ENCODE measurements around the gene SLC13A5.
"Not testable (repeated sequence)": the region's sequence is repeated elsewhere in the genome, so short reads cannot be mapped to it uniquely, and the experiment has no call there.

SLC13A5 gene

DNA sequence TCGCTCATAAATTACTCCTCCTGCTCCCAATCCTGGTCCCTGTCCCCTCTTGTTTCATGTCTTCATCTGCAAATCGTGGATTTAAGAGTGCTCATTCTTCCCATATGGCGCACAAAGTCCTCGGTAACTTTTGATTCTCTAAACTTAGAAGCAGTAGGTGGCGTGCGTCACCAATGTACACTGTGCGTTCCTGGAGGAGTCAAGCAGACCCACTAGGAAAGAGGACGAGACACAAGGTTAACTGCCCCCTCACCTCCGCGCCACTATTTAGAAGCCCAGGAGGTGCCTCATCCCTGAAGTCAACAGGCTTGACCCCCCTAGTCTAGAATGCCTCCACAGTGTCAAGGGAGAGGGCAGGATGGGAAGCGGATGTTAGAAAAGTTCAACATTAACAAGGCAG is 2.9 kb downstream of the SLC13A5 start:
- no peak for DNase-seq (ENCODE audit: low spot score)

DNA sequence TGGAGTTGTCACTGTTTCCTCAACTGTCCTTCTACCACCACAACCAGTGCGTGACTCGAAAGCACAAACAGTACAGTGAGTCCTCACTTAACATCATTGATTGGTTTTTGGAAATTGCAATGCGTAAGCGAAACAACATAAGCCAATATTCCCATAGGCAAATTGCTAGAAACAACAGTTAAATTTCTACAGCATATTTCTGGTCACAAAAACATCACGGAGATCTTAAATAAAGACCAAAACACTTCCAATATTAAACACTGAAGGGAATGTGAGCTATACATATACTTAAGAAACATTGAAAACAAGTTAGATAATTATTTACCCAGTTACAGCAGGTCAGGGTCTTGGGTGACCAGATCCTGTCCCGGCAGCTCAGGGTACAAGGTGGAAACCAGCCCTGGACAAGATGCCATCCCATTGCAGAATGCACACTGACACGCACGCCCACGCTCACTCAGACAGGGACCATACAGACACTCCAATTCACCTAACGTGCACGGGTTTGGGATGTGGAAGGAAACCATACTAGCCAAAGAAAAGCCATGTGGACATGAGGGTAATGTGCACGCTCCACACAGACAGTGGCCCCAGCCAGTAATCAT is 4.7 kb downstream of the SLC13A5 start:
- DNase-seq (ENCODE audit: low spot score): no peak

DNA sequence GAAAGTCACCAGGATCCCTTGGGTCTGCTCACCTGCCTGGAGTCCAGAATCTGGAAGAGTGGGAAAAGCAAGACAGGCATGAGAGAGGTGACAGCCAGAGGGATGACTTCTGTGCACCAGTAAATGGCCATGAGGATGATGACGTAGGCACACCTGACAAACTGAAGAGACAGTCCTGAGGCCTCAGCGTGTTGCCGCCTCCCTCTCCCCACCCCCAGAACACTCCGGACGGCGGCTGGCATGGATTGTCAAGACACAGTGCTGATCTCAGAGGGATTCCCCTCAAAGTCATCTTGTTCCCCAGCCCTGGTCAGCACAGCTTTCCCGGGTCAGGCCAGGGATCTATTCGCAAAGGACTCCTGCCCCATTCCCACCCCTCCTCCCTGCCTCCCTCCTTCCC is 6.2 kb downstream of the SLC13A5 start:
- DNase-seq (ENCODE audit: low spot score): no peak

DNA sequence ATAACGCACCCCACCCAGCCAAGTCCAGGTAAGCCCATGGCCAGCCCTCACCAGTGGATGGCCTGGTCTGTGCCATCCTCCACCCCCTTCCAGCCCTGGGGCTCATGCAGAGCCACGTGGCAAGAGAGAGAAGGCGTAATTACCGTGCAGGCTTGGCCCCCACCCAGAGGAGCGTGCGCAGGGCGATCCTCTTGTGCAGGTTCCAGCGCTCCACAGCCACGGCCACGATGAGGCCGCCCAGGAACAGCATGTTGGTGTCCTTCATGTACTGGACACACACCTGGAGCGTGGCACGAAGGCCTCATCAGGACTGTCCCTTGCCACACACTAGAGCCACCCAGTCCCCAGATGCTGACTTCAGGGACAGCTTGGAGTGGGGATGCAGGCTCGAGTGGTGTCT is 6.7 kb downstream of the SLC13A5 start:
- no peak for DNase-seq (ENCODE audit: low spot score)

DNA sequence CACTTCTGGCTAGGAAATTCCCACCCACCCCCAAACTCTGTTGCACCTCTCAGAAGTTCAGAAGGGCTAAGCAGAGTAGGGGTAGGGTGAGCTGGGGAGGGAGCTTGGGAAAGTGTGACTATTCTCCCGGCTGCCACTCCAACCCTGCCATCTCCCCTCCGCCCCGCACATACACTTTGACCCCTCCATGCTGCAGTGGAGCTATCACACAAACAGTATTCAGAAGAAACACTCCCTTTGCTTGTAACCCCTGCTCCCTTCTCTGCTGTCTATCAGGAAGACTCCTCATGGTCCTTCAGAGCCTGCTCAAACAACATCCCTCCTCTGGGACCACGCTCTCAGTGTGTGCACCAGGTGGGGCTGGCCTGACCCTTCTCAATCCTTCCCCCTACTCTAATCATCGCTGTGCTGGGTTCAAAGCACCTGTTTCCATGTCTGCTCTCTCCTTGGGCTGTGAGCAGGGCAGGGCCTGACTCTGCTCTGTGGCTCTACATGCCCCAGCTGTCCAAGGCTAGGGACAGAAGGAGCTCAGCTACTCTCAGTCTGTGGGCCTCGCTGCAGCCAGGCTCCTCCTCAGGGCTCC is 8.6 kb downstream of the SLC13A5 start:
- no peak for DNase-seq (ENCODE audit: low spot score)

DNA sequence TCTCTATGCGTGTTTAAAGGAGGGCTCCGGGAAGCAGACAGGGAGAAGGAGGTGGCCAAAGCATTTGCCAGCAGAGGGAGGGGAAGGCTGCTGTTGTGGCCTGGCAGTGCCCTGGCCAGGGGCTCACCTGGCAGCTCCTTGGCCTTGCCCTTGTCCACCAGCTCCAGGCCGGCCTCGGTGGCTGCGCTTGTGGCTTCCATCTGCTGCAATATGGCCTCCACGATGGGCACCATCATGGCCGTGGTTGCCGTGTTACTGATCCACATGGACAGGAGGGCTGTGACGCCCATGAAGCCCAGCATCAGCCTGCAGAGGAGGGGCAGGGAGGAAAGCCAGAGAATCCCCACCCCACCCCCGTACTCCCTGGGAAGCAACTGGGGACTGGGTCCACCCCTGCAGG is 9.4 kb downstream of the SLC13A5 start:
- DNase-seq (ENCODE audit: low spot score): no peak

DNA sequence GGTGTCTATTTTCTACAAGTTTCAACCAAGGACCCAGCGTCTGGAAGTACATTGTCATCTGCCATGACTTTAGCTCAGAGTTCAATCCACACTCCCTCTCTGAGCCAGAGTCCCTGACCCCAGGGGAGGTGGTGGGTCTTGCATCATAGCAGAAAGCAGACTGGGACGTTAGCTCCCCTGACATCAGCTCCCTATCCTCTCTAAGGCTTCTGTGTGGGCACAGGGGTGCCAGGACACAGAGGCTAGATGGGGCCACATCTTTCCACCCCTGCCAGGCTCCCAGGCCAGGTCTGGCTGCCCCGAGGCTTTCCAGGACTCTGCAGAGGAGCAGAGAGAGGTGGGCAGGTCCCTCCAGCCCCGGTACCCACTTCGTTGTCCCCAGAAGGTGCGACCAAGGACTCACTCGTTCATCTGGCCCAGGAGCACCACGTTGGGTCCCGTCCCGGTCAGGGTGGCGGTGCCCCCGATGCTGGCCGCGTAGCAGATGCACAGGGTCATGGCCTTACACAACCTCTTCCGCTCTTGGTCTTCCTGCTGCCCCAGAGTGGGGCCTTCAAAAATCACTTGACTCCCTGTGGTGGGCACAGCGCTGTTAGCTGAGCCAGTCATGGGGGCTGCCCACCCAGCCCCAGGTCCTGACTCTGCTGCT is 10.5 kb downstream of the SLC13A5 start:
- no peak for DNase-seq (ENCODE audit: low spot score)

DNA sequence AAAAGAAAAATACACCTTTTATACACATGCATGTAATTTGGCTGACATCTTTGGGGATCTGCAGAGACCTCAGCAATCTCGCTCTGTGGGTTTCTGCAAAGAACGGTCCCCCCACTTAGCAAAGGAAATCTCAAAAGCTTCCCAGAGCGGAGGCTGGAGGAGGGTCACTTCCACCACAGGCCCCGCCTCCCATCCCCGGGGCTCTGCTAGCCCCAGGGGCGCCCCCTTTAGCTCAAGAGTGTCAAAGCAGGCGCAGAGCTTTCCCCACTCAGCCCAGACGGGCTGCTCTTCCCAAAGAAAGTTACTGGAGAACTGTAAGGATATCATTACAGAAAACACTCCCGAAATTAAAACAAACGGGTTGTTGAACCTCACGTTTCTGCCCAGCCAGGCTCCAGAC is 11.4 kb downstream of the SLC13A5 start:
- DNase-seq (ENCODE audit: low spot score): peak; percentile 77

DNA sequence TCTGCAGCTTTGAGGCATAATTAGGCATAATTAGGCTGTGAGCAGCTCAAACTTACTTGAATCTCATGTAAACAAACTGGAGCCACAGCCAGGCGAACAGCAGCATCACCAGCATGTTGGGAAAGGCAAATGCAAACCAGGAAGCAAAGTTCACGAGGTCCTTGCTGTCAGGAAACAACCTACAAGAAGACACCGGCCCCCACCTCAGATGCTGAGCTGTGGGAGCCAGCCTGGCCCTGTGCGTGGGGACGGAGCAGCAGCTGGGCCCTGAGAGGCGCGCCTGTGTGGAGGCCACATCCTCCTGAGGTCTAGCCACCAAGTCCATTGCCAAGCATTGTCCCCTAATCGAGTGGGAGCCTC is 12.2 kb downstream of the SLC13A5 start:
- DNase-seq (ENCODE audit: low spot score): no peak

DNA sequence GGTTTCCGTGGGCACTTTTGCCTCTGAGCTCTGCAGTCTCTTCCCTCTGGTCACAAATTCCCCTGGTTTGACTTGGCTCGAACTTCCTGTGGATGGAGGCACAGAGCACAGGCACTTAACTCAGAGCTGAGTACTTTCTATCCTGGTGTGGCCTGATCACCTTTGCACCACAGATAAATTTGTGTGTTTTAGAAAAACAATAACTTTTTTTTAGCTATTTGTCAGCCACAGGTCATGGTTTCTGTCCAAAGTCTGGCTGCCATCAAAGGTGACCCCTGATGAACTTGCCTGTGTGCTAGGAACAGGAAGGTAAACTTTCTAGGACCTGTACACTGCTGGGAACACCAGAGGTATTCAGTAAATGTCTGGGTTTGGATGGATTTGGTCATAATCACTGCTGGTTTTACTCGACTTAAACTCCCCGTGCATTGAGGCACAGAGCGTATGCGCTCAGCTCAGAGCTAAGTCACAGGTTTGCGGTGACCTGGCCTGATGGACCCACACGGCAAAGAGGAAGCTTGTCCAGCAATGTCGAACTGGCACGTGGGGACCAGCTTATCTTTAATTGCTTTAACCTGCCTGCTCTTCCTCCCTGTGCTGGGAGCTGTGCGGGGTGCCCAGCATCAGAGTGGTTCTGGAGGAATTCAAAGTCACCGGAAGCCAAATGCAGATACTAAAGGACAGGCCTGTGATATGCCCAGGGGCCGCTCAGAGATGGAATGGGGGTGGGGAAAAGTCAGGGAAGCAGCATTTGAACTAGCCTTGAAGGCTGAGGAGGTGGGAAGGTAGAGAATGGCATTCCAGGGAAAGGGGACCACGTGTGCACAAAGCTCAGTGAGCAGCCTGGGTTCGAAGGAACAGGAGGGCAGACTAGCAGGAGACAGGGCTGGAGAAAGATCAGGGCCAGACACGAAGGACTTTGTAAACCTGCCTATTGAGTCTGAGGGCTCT is 12.9 kb downstream of the SLC13A5 start:
- peak; percentile 57 for DNase-seq (ENCODE audit: low spot score)

DNA sequence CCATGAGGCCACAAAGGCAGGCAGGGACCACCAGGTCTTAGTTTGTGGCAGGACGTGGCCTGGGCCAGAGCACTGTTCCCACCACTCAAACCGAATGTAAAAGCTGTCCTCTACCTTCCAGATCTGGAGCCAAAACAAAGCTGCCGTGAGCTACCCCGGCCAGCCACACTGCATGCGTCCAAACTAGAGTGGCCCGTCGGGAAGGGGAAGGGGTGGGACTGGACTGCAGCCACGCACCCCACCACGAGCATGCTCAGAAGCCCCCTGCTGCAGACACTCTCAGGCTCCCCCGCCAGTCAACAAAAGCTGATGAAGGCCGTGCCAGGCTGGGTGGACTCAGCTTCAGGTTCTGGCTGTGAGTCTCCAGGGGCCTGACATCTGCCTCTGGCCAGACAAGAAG is 15.2 kb downstream of the SLC13A5 start:
- DNase-seq (ENCODE audit: low spot score): no peak

DNA sequence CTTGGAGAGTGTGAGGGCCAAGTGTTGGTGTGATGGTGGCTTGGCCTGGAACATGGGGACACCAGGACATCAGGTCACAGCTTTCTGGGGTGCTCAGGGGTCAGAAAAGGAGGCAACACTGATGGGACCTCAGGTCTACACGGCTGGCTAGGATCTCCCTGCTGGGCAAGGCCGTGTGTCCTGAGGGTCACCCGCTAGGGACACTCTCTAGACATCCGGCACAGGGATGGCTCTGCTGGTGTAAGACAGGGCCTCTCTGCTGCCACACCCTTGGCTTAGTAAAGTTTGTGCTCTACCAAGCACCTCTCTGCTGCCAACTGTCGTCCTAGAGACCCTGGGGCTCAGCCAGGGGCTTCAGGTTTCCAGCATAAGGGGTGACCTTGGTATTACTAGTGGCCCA is 16.3 kb downstream of the SLC13A5 start:
- DNase-seq (ENCODE audit: low spot score): no peak

DNA sequence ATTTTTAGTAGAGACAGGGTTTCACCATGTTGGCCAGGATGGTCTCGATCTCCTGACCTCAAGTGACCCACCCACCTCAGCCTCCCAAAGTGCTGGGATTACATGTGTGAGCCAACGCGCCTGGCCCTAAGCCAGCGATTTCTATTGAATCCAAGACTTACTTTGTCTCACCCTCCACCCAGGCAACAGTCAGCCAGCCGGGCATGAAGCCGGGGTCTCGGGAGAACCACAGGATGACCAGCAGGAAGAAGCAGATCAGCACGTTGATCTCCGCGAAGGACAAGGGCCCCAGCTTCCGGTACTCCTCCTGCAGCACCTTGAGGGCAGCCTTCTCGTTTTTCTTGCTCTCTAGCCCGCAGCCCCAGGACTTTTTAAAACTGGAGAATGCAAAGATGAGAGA is 17.6 kb downstream of the SLC13A5 start:
- no peak for DNase-seq (ENCODE audit: low spot score)

DNA sequence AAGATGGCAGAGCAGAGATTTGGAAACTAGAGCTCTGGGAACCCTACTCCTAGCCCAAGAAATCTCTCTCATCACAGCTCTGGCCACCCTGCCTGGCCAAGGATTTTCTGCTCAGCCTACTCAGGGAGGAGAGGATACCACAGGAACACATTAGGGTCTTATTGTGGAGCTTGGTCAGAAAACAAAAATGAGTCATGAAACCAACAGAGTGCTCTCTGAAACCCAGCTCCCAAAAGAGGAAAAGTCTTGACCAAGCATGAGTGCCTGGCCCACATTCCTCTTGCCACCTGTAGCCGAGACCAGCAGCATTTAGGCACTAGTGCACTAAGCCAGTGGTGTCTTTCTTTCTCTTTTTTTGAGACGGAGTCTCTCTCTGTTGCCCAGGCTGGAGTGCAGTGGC is 18.1 kb downstream of the SLC13A5 start:
- DNase-seq (ENCODE audit: low spot score): no peak

DNA sequence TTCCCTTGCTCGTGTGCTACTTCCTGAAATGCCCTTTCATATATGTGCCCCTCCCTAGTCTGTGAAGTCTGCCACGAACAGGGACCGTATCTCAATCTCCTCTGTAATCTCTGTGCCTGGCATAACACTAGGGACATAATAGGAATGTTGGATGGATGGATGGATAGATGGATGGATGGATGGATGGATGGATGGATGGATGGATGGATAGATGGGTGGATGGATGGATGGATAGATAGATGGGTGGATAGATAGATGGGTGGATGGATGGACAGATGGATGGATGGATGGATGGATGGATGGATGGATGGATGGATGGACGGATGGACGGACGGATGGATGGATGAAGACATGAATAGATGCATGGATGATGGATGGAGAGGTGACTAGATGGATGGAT is 21.2 kb downstream of the SLC13A5 start:
- not testable (repeated sequence) for DNase-seq (ENCODE audit: low spot score)

DNA sequence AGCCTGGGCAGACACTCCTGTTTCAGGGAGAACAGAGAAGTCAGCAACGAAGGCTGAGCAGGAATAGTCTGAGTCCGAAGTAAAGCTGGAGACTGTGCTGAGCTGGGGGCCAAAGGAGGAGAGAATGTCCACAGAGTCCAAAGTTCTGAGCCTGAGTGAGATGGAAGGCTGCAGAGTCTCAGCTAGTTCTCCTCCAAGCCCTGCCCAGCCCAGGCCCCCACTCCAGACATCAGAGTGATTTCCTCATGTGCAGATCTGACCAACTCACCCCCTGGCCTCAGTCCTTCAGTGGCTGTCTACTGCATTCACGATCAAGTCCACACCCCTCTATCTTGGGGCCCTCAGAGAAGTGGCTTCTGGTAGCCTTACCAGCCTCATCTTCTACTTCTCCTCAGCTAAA is 21.6 kb downstream of the SLC13A5 start:
- no peak for DNase-seq (ENCODE audit: low spot score)

DNA sequence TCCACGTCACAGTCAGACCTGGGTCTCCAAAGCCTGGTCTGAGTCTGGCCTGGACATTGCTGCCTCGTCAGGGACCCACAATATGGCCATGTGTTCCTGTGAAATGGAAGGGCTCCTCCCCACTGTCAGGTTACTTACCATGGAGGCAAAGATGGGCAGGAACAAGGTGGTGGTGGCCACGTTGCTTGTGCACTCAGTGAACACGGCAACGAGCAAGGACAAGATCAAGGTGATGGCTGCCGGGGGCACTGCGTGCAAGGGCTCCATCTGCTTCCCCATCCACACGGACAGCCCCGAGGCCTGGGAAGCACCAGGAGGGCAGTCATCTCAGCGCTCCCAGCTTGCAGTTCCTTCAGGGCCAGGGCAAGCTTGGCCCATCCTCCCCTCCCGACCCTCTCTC is 22.5 kb downstream of the SLC13A5 start:
- DNase-seq (ENCODE audit: low spot score): no peak

DNA sequence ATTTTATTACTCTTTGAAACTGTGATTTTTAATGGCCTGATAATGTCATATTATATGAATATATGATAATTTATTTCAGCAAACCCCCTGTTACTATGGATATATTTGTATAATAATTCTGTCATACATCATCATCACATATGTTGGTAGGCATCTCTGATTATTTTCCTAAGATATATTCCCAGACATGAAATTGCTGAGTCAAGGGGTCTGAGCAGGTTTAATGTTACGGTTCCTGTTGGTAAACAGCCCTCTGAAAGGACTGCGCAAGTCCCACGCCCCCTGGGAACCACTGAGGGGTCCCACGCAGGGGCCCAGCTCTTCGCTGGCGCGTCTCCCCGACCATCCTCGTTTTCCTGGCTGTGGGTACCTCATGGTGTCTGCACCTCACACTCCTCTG is 24.2 kb downstream of the SLC13A5 start:
- DNase-seq (ENCODE audit: low spot score): no peak

DNA sequence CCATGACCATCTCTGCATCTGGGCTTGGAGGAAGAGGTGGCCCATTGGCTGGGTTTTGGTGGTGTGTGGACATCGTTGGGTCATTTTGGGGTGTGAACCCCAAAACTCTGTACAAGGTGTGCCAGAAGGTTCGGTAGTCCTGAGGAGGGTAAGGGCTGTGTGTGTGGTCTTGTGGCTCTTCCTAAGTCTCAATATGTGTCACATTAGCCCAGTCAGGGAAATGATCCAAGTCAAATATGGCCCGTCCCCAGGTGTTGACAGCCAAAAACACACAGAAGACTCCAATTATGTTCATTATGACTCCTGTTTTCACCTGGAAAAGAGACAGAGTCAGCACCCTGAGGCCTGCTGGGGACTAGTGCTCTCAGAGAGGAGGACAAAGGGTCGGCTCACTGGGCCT is 27.1 kb downstream of the SLC13A5 start:
- DNase-seq (ENCODE audit: low spot score): no peak

DNA sequence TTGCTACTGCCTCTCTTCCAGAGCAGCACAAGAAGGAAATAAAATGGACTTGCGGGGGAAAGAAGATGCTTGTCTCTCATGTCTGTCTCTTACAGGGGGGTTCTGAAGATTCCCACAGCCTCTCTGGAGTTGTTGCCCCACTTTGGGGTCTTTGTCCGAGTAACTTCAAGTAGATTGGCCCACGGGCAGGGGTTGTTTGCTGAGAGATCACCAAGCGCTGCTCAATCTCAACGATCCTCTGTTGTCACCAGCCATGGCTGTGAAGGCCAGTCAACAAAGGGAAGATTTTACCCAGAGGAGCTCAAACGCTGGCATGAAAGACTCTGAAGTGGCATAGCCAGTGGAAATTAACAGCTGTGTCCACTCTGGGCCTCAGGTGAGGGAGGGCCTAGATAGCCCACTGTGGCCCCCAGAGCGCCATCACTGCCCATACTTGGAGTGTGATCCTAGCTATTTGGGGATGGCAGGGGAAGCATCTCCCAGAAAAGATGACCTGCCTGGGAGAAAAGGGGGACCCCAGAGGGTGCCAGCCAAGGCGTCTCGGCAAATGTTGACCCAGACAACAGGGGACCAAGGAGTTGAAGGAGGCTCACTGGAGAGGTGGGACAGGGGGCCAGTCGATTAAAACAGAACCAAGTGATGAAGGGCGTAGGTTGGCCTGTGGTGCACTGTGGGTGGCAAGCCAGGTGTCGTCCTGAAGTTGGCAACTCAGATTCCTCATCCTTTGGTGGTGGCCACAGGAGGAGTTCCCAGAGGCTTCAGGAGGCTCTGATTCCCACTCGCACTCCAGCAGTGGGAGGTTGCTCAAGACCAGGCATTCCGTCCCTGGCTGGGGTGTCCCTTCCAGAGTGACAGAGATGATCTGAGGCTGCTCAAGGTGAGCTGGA is 28.0 kb downstream of the SLC13A5 start:
- no peak for DNase-seq (ENCODE audit: low spot score)

DNA sequence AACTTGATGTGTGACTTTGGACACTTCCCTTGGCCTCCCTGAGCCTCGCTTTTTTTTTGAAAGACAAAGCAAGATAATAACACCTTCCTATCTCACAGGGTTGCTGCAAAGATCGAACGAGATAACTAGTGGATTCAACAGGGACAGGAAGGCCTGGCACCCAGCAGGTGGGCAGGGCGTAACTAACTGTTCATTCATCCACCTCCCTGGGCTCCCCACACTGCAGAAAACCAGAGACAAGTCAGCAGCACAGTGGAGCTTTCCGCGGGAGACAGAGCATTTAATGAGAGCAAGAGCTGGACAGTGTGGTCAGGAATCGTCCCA is 28.7 kb downstream of the SLC13A5 start:
- no peak for DNase-seq (ENCODE audit: low spot score)
